Osteoblast (primary cell): Measurements from ENCODE around the gene RECK. TPM values are rescaled to one million over a fixed set of nuclear protein-coding genes. Genes with fewer than 3 reads are reported as not detected.

ENCODE experiments used
- DNase-seq: peaks from one replicate; pipeline ENCODE4 v3.0.0; 2011; ENCODE audit warnings: low spot score, mixed read lengths; ENCODE audit not compliant: insufficient read length; ENCODE audit errors: missing footprints
- H2AFZ ChIP-seq: 2 replicates; pipeline ENCODE4 v1.6.0; 2011; ENCODE audit warnings: mild to moderate bottlenecking, low read length
- H3K27ac ChIP-seq: 2 replicates; pipeline ENCODE4 v1.5.1; 2011; ENCODE audit warnings: mild to moderate bottlenecking, low read depth, low read length, moderate library complexity
- H3K27me3 ChIP-seq: 2 replicates; pipeline ENCODE4 v1.6.0; 2012; ENCODE audit warnings: mild to moderate bottlenecking, control low read depth, inconsistent platforms, low read length, moderate library complexity; ENCODE audit not compliant: insufficient read depth
- H3K36me3 ChIP-seq: 2 replicates; pipeline ENCODE4 v1.5.1; 2011; ENCODE audit warnings: mild to moderate bottlenecking, low read length, control low read depth, moderate library complexity; ENCODE audit not compliant: insufficient read depth
- H3K4me1 ChIP-seq: 2 replicates; pipeline ENCODE4 v1.5.1; 2011; ENCODE audit warnings: mild to moderate bottlenecking, low read length, control low read depth, moderate library complexity; ENCODE audit not compliant: insufficient read depth
- H3K4me2 ChIP-seq: 2 replicates; pipeline ENCODE4 v1.6.0; 2011; ENCODE audit warnings: mild to moderate bottlenecking, low read length; ENCODE audit not compliant: insufficient read depth
- H3K4me3 ChIP-seq: fragments of 200-600 bp; sonication (generic); 3 replicates; pipeline ENCODE4 v1.5.1; 2012; ENCODE audit warnings: mild to moderate bottlenecking, low read length, inconsistent platforms; ENCODE audit not compliant: insufficient read depth
- H3K79me2 ChIP-seq: 2 replicates; pipeline ENCODE4 v1.6.0; 2012; ENCODE audit warnings: mild to moderate bottlenecking, low read length, control low read depth, inconsistent platforms; ENCODE audit not compliant: insufficient read depth
- H3K9me3 ChIP-seq: 2 replicates; pipeline ENCODE4 v1.5.1; 2011; ENCODE audit warnings: low read depth, low read length, control low read depth
- H4K20me1 ChIP-seq: 2 replicates; pipeline ENCODE4 v1.6.0; 2012; ENCODE audit warnings: mild to moderate bottlenecking, low read length, control low read depth; ENCODE audit not compliant: insufficient read depth
- total RNA-seq: library from RNA; depleted of rRNA; stranded (reverse); fragments of >200 nt; gene quantifications from 2 replicates; pipeline ENCODE4 v1.2.3, GENCODE V29; 2012
- TF ChIP-seq, protein P1 (sequence below): IDR thresholded peaks from 2 replicates; pipeline ENCODE4 v1.5.1; 2011; ENCODE audit warnings: mild to moderate bottlenecking, low read depth, low read length, moderate library complexity; ENCODE audit errors: extremely low read depth

The RECK gene
- total RNA-seq, 1 donor, result 31.5 TPM

DNA sequence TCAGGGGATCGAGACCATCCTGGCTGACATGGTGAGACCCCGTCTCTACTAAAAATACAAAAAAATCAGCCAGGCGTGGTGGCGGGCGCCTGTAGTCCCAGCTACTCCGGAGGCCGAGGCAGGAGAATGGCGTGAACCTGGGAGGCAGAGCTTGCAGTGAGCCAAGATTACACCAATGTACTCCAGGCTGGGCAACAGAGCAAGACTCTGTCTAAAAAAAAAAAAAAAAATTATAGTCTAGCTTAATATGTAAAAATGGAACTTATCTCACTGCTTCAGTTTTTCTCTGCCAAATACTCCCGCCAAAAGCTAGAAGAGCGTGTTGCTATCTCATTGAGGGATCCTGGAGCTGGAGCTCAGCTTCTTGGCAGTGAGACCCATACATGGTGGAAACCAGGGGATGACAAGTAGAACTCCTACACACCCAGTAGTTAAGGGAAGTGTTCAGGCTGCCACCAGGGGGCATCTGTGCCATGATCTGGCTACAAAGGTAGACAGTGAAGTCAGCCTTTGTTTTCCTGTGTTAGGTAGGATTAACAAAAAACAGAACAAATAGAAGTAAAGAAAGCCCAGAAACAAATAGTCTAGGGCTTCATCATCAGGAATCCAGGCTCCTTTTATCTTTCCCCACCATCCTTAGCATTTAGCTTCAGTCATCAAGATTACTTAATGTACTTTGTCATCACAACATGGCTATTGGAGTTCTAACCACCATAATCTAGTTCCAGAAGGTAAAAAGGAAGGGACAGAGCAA lies 66.2 kb downstream of the RECK start:
- Histone ChIP-seq H3K36me3 (peaks cover 23% of the 10 kb centered on the region), H3K4me2 (no peak overlapping the region), H3K4me3 (no peak overlapping the region), H3K27me3 (no peaks in the 10 kb centered on the region), H3K9me3 (no peaks in the 10 kb centered on the region), H4K20me1 (no peaks in the 10 kb centered on the region), H2AFZ (no peak overlapping the region), H3K27ac (peak overlapping the region; percentile 87), H3K79me2 (no peaks in the 10 kb centered on the region), H3K4me1 (peaks cover 37% of the 10 kb centered on the region)
- TF ChIP-seq, protein P1, sequence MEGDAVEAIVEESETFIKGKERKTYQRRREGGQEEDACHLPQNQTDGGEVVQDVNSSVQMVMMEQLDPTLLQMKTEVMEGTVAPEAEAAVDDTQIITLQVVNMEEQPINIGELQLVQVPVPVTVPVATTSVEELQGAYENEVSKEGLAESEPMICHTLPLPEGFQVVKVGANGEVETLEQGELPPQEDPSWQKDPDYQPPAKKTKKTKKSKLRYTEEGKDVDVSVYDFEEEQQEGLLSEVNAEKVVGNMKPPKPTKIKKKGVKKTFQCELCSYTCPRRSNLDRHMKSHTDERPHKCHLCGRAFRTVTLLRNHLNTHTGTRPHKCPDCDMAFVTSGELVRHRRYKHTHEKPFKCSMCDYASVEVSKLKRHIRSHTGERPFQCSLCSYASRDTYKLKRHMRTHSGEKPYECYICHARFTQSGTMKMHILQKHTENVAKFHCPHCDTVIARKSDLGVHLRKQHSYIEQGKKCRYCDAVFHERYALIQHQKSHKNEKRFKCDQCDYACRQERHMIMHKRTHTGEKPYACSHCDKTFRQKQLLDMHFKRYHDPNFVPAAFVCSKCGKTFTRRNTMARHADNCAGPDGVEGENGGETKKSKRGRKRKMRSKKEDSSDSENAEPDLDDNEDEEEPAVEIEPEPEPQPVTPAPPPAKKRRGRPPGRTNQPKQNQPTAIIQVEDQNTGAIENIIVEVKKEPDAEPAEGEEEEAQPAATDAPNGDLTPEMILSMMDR, result peak; percentile 77
- DNase-seq, result no peak

DNA sequence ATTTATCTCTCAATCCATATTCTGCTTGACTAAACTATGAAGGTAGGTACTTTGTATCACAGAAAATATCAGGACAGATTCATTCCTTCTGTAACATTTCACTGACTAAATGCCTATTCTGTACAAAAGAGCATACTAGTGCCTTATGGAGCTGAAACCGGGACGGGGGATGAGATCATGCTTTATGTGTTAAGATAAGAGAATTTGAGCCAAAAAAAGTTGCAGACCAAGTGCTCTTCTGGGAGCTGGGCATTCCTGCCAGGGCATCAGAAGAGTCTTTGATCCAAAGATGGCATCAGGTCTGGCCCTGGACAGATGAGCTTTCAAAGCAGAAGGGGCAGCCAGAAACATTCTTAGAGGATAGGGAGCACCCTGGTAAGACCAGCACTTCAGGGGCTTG lies 72.4 kb downstream of the RECK start:
- no peak for DNase-seq
- no peak overlapping the region for H3K4me3 ChIP-seq
- H3K79me2 ChIP-seq, result no peaks in the 10 kb centered on the region
- no peaks in the 10 kb centered on the region for H4K20me1 ChIP-seq
- no peaks in the 10 kb centered on the region for H3K27me3 ChIP-seq
- H3K27ac ChIP-seq, result no peak overlapping the region
- TF ChIP-seq, protein P1, result no peak
- no peak overlapping the region for H3K4me2 ChIP-seq
- no peaks in the 10 kb centered on the region for H3K9me3 ChIP-seq
- no peak overlapping the region for H2AFZ ChIP-seq
- H3K4me1 ChIP-seq, result peaks cover 5% of the 10 kb centered on the region
- peaks cover 74% of the 10 kb centered on the region for H3K36me3 ChIP-seq

DNA sequence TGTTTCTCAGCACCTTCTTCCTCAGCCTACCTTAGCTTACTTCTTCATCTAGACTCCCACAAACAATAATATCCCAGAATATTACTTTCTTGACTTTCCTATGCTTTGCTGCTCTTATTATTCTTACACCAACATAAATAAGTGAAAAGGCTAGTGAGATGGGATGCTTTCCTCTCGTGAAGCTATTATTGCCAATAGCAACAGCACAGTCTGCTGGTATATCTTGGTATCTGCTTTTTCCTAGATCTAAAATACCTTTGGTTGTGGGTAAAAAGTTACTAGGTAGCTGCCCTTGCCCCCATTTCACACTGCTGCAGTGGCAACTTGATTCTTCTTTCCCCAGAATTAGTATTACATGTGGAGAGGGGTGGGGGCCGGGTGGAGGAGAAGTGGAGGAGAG lies 73.7 kb downstream of the RECK start:
- TF ChIP-seq, protein P1, result peak; percentile 22
- Histone ChIP-seq H3K27ac (no peak overlapping the region), H3K36me3 (peaks cover 70% of the 10 kb centered on the region), H3K9me3 (no peaks in the 10 kb centered on the region), H2AFZ (no peak overlapping the region), H3K4me2 (no peak overlapping the region), H3K79me2 (no peaks in the 10 kb centered on the region), H3K4me3 (no peak overlapping the region), H3K27me3 (no peaks in the 10 kb centered on the region), H3K4me1 (no peaks in the 10 kb centered on the region), H4K20me1 (no peaks in the 10 kb centered on the region)
- no peak for DNase-seq

DNA sequence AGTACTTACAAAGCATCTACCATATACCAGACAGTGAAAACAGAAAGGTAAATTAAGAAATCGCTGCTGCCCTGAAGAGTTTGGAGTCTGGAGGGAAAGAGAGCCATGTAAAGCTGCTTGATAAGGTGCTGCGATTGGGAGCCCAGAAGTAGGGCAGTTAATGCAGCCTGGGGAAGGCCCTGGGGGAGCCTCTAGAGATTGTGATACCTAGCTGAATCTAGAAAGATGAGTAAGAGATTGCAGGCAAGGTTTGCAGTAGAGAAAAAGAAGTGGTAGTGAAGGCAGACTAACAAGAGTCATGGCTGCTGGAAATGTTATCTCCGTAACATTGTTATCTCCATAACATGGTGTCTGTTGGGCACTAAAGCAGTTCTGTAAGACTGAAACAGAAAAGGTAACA lies 75.8 kb downstream of the RECK start:
- Histone ChIP-seq H3K4me2 (no peak overlapping the region), H3K4me3 (no peak overlapping the region), H3K27me3 (no peaks in the 10 kb centered on the region), H3K27ac (no peak overlapping the region), H3K4me1 (no peaks in the 10 kb centered on the region), H3K9me3 (no peaks in the 10 kb centered on the region), H3K79me2 (no peaks in the 10 kb centered on the region), H4K20me1 (no peaks in the 10 kb centered on the region), H2AFZ (no peak overlapping the region), H3K36me3 (peaks cover 77% of the 10 kb centered on the region)
- DNase-seq, result no peak
- TF ChIP-seq, protein P1, result no peak
